Ishikawa (cell line): ENCODE data around the gene CMAS.

Experiments used
- CEBPB ChIP-seq: IDR thresholded peaks from 2 replicates; pipeline ENCODE4 v1.6.1; 2012
- CREB1 ChIP-seq: IDR thresholded peaks from 2 replicates; pipeline ENCODE4 v1.6.1; 2012; ENCODE audit warnings: low read depth
- EGR1 ChIP-seq: IDR thresholded peaks from 2 replicates; pipeline ENCODE4 v1.6.1; 2012
- EP300 ChIP-seq: IDR thresholded peaks from 2 replicates; pipeline ENCODE4 v1.6.1; 2012; ENCODE audit warnings: borderline replicate concordance
- FOXM1 ChIP-seq: IDR thresholded peaks from 2 replicates; pipeline ENCODE4 v1.6.1; 2012; ENCODE audit warnings: low read depth, borderline replicate concordance
- MAX ChIP-seq: IDR thresholded peaks from 2 replicates; pipeline ENCODE4 v1.6.1; 2012
- NFIC ChIP-seq: IDR thresholded peaks from 2 replicates; pipeline ENCODE4 v1.6.1; 2012
- RAD21 ChIP-seq: IDR thresholded peaks from 2 replicates; pipeline ENCODE4 v1.6.1; 2012; ENCODE audit warnings: low read depth
- REST ChIP-seq: IDR thresholded peaks from 2 replicates; pipeline ENCODE4 v1.6.1; 2012; ENCODE audit warnings: low read depth, mild to moderate bottlenecking
- TAF1 ChIP-seq: IDR thresholded peaks from 2 replicates; pipeline ENCODE4 v1.6.1; 2012; ENCODE audit warnings: low read depth, mild to moderate bottlenecking
- TCF12 ChIP-seq: IDR thresholded peaks from 2 replicates; pipeline ENCODE4 v1.6.1; 2012; ENCODE audit warnings: low read depth
- TEAD4 ChIP-seq: IDR thresholded peaks from 2 replicates; pipeline ENCODE4 v1.6.1; 2012
- USF1 ChIP-seq: IDR thresholded peaks from 2 replicates; pipeline ENCODE4 v1.6.1; 2012
- YY1 ChIP-seq: IDR thresholded peaks from 2 replicates; pipeline ENCODE4 v1.6.1; 2012; ENCODE audit warnings: low read depth
- ZBTB7A ChIP-seq: IDR thresholded peaks from 2 replicates; pipeline ENCODE4 v1.6.1; 2012; ENCODE audit warnings: low read depth

CMAS gene

GRCh38 chr12:22038734-22039133 is 7.3 kb upstream of the CMAS start:
- TF ChIP-seq CREB1: no peak
- no peak for TF ChIP-seq TAF1
- TF ChIP-seq YY1: no peak
- no peak for TF ChIP-seq NFIC
- TF ChIP-seq TCF12: no peak
- no peak for TF ChIP-seq USF1
- TF ChIP-seq ZBTB7A: no peak

GRCh38 chr12:22039361-22039760 is 6.7 kb upstream of the CMAS start:
- TF ChIP-seq RAD21 (no peak), YY1 (no peak), CREB1 (no peak), FOXM1 (no peak)

GRCh38 chr12:22042976-22043669 is 2.9 kb upstream of the CMAS start:
- TF ChIP-seq FOXM1 (no peak), EGR1 (no peak), CEBPB (no peak), MAX (no peak), CREB1 (no peak), REST (no peak), RAD21 (no peak), TCF12 (no peak), NFIC (no peak), USF1 (no peak), TAF1 (no peak), YY1 (no peak), EP300 (no peak), ZBTB7A (no peak), TEAD4 (no peak)

- TF ChIP-seq RAD21 (no peak), EGR1 (no peak), TAF1 (no peak), CEBPB (no peak), MAX (no peak)
These were observed 2.1 kb upstream of the CMAS start for GRCh38 chr12:22043943-22044342.

GRCh38 chr12:22044391-22044790 is 1.6 kb upstream of the CMAS start:
- TF ChIP-seq NFIC (no peak), EP300 (no peak), USF1 (no peak), REST (no peak), FOXM1 (no peak), EGR1 (no peak), YY1 (no peak), ZBTB7A (no peak), RAD21 (no peak), TAF1 (no peak), TCF12 (no peak), CEBPB (no peak), CREB1 (no peak), TEAD4 (no peak), MAX (no peak)

GRCh38 chr12:22046968-22047390 is 961 bp downstream of the CMAS start:
- TF ChIP-seq YY1: no peak
- no peak for TF ChIP-seq CREB1
- TF ChIP-seq CEBPB: no peak
- TF ChIP-seq ZBTB7A: no peak
- TF ChIP-seq EGR1: no peak
- no peak for TF ChIP-seq FOXM1
- no peak for TF ChIP-seq EP300
